GM18520 (cell line): ENCODE results near the gene ADPRHL1.

Experiments
- ATAC-seq: cut with Tn5 transposase; IDR thresholded peaks from one replicate; pipeline ENCODE4 v1.9.1; 2021; ENCODE audit not compliant: unreplicated experiment

ADPRHL1 gene

DNA sequence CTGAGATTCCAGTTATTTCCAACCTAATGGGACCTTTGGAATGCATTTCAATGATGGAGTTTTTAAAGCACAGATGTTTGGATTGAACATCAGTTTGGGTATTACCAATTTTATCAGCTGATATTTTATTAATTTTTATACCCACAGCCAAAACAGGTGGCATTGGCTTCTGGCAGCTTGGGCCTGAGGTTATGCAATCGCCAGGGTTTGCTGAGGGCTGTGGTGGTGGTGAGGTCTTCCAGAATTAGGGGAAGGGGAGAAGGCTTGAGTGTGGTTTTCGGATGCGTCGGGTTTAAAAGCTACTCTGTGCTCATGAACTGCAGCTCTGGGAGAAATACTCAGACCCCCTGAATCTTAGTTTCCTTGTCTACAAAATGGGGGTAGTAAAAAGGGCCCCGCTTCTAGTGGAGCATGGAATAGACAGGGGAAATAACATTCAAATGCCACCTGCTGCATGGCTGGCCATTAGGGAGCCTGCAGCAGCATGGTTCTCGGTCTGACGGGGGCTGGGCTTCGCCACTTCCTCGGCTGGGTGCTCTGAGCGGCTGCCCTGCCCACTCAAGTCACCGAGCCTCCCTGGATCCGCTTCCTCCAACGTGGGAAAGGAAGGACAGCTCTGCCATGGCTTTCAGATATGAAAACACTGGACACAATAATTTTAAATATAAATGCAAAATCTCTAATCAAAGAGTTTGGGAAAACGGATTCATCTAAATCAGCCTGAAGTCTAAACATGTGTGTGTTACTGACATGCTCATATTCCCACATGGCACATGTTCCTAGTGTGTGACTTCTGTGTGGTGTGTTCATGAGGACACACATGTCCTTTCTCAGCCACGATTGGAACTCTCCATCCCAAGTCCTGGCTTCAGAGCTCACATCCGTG, 35.2 kb downstream of the ADPRHL1 start:
- ATAC-seq: no peak

DNA sequence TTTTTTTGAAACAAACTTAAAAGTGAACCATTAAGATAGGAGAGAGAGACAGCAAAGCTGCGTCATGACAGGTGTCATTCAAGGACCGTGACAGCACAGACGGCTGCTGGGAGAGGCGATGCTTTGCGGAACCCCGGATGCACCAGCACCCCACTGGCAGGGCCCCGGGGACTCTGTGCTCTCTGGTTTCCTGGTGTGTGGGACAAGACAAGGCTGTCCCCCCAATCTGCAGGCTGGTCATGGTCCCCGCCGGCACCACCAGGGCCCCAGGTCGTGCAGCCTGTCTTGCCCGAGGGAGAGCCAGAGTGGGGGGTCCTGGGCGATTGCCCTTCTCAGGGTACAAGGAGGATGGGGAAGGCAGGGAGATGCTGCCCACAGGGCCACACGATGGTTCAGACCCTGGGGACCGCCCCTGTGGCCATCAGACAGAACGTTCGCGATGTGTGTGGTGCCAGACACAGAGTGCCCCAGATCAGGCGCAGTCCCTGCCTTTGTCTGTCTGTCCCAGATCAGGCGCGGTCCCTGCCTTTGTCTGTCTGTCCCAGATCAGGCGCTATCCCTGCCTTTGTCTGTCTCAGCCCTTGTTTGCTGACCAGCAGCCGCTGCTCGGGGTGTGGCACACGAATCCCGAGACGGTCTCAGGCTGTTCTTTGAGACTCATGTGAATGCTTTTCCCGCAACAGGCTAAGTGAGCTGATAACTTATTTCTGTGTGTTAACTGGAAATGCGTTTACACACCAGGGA, 36.1 kb downstream of the ADPRHL1 start:
- no peak for ATAC-seq

DNA sequence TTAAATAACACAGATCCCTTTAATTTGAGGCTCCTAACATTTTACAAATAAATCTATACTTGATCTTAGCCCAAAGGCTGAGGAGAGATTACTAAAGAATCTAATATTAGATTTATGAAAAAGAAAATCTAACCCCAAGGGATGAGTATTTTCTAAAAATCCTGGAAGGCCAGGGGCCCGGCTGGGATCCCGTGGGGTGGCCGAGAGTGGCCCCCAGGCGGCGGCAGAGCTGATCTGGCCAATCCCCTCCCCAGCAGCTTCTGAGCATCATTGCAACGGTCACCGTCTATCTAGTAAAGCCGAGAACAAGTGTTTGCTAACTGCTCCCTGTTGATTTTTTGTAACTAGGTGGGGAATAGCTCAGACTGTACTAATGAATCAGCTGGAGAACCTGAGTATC, 37.5 kb downstream of the ADPRHL1 start:
- no peak for ATAC-seq

DNA sequence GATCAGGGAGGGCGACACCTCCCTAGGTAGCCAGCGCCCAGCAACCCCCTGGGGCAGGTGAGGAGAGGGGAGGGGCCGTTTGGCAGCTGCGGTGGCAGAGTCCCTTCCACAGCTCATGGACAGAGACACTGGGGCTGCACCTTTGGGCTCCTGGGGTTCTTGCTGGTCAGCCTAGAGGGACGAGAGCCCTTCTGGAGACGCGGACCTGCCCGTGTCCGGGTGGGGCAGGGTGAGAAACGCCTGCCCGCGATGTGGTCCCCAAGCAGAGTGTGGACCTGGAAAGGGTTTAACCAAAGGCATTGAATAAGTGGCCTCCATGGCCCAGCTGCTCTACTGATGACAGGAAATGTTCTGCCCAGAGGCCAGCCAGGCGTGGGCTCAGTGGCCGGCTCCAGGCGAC, 38.3 kb downstream of the ADPRHL1 start:
- ATAC-seq: no peak

DNA sequence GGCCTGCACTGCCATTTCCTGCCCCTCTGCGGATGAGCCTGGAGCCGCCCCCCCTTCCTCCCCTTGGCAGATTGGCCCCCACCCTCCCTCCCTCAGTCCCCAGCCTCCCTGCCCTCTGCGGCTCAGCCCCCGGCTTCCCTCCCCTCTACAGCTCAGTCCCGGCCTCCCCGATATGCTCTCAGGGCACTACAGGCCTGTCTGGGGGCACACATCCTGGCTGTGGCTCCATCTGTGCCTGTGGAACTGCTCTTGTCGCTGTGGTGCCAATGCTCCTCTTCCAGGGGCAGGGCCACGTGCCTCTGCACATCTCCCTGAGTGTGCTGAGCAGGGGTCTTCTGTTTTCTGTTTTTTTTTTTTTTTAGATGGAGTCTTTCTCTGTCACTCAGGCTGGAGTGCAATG, 39.0 kb downstream of the ADPRHL1 start:
- no peak for ATAC-seq

DNA sequence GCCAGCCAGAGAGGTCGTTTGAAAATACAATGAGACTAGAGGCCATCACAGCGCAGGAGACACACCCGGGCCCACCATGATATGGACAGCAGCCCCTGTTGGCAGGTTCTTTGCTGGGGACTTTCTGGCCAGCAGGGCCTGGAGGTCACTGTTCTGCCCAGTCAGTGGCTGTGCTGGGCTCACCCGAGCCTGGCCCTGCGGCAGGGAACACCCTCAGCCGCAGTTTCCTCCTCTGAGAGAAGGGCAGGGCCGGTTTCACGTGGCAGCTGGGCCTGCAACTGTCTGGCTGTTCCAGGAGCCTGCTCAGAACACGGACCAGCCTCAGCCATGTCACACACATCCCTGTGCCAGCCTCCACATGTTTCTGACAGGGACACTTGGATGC, 39.4 kb downstream of the ADPRHL1 start:
- ATAC-seq: no peak

DNA sequence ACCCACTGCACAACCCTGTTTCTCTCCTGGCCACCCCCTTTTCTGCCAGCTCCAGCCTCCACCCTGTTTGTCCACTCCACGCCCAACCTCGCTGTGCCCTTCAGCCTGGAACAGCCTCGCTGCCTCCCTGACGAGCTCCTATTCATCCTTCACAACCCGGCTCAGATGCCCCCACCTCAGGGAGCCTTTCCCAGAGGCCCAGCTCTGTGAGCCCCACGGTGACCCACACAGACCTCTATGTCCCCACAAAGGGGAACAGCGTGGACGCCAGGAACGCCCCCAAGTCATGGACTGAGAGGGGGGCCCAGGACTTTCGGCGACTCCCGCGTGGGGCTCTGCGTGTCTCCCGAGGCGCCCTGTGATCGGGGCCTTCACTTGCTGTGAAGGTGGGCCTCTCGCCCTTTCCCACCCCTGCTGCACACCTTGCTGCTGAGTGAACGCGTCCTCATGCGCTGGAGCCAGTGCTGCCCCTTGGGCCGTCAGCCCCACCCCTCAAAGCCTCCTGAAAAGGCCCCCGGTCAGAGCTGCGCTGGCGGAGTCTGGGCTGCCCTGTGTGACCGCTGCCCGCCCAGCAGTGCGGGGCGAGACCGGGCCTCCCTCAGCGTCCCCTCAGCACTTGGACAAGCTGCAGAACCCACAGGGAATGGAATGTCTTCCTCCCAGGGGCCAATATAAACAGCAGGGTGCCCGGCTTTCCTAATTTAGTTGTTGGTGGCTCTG, 40.0 kb downstream of the ADPRHL1 start:
- ATAC-seq: no peak

DNA sequence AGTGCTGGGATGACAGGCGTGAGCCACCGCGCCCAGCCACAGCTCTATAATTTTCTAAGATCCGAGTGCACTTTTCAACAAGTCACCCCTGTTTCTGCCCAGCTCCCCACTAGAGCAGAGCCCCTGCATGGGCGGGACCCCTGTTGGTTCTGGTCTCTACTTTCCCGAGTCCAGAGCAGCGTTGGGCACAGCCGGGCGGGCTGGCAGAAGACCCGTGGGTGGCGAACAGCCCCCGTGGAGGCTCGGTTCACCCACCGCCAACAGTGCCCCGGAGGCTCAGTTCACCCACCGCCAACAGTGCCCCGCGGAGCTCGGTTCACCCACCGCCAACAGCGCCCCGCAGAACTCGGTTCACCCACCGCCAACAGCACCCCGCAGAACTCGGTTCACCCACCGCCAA, 40.8 kb downstream of the ADPRHL1 start:
- no peak for ATAC-seq

DNA sequence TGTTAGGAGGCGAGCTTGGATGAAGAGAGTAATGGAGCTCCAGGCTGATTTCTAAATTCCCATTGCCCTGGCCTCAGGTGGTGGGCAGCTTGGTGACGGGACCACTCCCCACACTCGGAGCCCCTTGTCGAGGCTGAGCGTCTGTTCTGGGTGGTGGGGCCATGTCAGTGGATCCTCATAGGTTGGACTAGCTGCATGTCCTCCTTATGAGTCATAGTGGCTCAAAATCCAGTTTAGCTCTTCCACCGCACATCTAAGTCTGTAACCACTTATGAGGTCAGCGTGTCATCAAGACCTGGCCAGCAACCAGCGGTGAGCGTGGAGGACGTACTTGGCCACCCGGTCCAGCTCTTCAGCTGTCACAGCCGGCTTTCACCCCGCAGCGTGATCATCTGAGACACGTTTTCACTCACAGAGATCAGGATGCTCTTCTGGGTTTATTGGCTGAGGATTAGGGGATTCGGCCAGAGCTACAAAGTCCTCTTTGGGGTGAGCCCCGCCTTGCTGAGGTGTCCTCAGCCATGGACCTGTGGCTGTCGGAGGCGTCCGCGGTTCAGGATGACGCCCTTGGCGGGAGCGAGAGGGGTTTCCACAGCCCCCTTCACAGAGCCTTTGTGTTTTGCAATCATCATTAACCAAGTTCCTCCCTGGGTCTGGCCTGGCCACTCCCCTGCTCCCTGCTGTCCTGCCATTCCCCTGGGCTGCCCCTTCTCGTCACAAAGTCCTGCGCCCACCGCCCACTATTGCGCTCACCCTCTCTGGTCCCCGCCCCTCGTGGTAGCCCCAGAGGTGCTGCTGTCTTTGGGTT, 41.9 kb downstream of the ADPRHL1 start:
- no peak for ATAC-seq

DNA sequence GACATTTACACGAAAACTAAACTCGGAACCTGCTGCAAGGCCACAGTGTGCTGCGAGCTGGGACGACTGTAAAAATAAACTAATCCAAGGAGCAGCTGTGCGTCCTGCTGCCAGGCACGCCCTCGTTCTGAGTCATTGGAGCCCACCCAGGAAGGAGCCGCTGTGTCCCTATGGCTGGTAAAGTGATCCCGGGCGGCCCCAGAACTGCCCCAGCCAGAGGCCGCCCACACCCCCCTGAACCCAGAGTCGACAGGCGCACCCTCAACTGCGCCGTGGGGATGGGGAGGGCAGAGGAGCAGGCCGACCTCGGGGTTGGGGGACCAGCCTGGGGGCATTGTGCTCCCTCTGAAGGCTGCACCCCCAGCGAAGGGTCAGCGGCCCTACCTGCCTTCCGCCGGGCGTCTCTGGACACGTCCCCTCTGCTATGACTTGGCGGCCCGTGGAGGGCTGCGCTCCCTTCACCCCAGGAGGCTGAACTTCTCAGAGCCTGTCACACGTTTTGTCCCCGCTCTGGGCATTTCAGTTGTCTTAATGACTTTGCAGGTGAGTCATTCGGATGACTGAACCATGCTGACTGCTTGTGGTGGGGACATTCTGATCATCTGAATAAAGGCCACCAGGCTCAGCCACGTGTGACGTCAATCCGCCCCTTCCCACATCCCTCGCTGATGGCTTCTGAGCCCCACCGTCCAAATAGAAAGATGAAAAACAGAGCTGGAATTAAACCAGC, 42.7 kb downstream of the ADPRHL1 start:
- no peak for ATAC-seq

DNA sequence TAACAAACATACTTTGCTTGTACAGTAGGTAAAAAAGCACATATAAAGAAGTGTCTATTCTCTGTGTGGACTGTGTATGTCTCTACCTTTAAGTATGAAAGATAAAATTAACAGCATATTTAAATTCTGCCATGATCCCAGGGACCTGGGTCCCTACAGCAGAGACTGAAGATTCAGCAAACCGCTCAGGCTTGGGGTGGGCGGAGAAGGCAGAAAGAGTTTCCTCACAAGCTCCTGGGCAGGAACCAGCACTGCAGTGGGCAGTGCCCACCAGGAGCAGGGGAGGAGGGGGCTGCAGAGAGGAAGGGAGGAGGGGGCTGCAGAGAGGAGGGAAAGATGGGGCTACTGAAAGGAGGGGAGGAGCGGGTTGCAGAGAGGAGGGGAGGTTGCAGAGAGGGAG, 44.7 kb downstream of the ADPRHL1 start:
- ATAC-seq: no peak

DNA sequence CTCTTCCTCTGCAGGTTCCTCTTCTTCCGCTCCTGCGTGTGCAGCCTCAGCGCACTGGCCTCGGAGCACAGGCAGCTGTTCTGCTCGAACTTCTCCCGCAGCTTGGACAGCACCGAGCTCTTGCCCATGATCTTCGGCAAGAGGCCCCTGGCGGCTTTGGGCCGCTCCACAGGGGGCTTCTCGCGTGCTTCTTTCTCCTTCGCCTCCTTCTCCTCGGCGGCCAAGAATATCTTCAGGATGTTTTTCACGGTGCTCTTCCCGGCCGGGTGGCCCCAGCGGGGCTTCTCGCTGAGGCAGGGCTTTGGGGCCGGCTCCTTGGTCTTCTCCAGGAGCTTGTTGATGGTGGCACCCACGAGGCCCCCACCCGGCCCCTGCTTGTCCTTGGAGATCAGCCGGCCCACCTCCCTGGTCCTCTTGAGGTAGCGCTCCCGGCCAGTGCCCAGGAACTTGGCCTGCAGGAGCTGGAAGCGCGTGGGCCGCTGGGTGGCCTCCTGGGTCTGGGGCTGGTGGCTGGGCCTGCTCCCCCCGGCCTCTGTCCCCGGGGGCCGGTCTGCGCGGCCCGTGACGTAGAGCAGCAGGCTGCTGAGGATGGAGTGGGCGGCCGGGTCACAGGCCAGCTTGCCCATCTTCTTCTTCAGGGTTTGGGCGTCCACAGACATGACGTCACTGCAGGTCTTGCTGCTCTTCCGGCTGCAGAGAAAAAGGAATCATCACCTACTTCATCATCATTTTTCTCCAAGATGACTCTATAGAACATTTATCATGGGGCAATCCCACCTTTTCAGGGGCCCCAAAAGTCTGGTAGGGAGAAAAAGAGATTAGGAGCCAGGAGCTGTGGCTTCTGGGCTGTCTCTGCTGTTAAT, 45.5 kb downstream of the ADPRHL1 start:
- no peak for ATAC-seq

DNA sequence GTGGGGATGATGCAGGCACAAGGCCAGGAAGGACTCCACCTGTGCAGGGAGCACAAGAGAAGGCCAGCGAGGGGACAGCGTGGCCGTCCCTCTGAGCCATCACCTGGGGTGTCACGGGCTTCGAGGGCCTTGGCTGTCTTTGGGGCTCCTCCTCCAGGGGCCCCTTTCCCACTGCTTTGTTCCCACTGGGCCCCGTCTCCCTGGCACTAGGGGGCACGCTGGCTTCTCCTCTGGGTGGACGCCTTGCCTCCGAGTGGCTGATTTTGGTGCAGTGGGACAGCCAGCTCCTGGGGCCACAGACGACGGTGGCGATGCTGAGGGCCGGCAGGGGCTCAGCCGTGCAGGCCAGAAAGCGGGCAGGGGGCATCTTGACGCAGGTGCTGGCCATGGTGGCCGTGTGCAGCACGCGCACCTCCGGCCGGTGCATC, 46.2 kb downstream of the ADPRHL1 start:
- ATAC-seq: no peak

DNA sequence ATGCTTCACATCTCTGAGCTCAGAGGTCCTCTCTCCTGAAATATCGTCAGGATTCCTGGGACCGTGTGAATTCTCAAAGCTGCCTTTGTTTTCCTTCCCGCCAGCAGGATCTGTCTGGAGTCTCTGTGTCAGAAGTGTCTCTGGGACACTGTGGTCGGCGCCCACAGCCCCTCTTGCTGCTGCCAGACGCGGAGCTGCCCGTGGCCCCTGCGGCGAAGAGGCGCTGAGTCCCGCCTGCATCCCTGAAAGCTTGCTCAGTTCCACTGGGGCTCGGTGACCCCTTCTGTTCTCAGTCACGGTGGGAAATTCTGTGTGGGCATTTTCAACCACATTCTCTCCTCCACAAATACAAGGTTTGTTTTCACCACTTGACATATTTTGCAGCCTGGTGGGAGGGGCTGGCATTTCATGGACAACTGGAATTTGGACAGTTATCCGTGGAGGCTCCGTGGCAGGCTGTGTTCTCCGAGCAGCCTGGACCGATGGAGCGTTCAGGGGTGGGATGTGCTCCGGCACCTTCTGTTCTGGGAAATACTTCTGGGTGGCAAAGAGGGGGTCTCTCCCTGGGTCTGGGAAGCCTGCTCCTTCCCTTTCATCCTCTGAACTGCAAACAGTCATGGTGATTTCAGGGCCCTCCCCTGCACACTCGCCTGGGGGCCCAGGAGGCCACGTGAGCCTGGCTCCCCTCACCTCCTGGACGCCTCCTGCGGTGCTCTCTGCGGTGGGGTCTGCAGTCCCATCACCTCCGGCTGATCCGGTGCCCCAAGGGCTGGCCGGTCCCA, 46.8 kb downstream of the ADPRHL1 start:
- no peak for ATAC-seq

DNA sequence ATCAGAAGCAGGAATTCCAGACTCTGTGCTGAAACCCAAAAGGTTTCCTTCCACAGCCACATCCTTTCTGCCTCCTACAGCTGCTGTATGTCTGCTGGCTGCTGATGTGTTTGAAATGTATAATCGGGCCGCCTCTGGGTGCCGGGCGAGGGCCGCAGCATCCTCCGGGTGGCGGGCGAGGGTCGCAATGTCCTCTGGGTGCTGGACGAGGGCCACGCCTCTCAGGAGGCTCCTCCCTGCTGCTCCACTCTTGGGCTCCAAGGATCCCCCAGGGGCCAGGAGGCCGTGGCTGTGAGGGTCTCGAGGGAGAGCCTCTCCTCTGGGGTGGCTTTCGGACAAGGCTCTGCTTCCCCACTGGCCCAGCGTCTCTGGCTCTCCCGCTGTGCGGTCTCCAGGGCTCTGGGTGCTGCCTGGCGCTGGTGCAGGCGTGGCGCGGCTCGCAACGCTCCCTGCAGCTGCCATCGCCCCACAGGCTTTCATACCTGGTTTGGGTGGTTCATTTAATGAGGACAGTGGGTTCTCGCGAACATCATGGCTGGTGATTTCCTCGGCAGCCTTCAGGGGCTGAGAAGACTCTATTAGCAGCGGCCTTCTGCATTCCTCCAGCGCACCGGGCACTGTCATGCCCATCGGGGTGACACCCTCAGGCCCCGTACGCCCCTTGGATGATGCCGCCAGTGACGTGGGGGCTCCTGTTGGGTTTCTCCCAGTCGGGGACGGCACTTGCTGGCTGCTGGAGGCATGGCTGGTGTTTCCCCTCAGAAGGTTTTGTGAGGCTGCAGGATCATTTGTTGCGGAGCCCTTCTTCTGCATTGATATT, 47.6 kb downstream of the ADPRHL1 start:
- no peak for ATAC-seq

DNA sequence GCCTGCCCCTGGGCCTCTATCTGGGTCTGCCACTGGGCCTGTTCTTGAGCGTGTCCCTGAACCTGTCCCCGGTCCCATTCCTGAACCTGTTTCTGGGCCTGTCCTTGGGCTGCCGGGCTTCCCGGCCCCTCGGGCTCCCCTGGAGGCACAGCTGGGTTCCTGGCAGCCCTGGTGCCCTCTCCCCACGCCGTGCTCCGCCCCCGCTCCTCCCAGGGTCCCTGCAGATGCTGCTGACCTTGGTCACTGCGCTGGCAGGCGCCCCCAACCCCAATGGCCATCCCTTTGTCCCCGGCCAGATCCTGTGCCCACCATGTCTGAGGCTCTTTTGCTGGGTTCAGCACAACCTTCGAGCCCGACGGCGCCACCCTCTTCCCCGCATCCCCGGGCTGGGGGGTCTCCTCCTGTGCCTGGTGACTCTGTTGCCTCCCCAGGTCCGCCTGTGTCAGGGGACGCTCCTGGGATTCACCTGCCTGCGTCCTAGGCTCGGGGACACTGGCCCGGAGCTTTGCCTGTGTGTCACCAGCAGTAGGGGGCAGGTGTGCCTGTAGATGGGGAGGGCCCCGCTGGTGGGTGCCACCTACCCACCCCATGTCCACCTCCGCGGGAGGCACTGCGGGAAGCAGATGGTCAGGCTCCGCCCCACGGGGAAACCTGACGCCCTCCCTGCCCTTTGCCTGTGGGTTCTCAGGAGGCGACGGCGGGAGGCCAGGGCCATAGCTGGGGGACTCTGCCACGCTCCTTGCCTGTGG, 48.4 kb downstream of the ADPRHL1 start:
- ATAC-seq: no peak

DNA sequence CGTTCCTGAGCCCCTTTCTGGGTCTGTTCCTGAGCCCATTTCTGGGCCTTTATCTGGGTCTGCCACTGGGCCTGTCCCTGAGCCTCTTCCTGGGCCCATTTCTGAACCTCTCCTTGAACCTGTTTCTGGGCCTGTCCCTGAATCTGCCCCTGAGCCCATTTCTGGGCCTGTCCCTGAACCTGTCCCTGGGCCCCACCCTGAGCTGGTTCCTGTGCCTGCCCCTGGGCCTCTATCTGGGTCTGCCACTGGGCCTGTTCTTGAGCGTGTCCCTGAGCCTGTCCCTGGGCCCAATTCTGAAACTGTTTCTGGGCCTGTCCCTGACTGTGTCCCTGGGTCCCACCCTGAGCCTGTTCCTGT, 48.9 kb downstream of the ADPRHL1 start:
- ATAC-seq: no peak
